GM19468 (cell line): ENCODE results near the gene TET2.
"Not testable (repeated sequence)": the region's sequence is repeated elsewhere in the genome, so short reads cannot be mapped to it uniquely, and the experiment has no call there.

Source experiments
- ATAC-seq: cut with Tn5 transposase; IDR thresholded peaks from one replicate; pipeline ENCODE4 v1.9.1; 2021; ENCODE audit warnings: mild to moderate bottlenecking, moderate library complexity, moderate number of reproducible peaks; ENCODE audit not compliant: unreplicated experiment; ENCODE audit errors: extremely low read depth

TET2 gene

GRCh38 chr4:105277702-105278101 is 131.0 kb downstream of the TET2 start:
- no peak for ATAC-seq

DNA sequence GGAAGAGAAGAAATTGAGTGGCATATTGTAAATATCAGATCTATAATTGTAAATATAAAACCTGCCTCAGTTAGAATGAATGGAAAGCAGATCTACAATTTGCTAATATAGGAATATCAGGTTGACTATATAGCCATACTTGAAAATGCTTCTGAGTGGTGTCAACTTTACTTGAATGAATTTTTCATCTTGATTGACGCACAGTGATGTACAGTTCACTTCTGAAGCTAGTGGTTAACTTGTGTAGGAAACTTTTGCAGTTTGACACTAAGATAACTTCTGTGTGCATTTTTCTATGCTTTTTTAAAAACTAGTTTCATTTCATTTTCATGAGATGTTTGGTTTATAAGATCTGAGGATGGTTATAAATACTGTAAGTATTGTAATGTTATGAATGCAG is 132.6 kb downstream of the TET2 start:
- no peak for ATAC-seq

GRCh38 chr4:105280338-105281123 is 133.9 kb downstream of the TET2 start:
- no peak for ATAC-seq

GRCh38 chr4:105281124-105281415 is 134.4 kb downstream of the TET2 start:
- ATAC-seq, result no peak

DNA sequence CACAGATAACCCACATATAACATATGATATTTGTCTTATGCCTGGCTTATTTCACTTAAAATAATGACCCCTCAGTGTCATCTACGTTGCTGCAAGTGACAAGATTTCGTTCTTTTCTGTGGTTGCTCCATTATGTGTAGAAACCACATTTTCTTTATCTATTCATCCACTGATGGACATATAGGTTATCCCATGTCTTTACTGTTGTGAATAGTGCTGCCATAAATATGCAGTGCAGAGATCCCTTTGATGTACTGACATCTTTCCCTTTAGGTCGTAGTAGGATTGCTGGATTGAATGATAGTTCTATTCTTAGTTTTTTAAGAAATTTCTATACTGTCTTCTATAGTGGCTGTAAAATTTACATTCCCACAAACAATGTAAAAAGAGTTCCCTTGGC is 135.8 kb downstream of the TET2 start:
- no peak for ATAC-seq

DNA sequence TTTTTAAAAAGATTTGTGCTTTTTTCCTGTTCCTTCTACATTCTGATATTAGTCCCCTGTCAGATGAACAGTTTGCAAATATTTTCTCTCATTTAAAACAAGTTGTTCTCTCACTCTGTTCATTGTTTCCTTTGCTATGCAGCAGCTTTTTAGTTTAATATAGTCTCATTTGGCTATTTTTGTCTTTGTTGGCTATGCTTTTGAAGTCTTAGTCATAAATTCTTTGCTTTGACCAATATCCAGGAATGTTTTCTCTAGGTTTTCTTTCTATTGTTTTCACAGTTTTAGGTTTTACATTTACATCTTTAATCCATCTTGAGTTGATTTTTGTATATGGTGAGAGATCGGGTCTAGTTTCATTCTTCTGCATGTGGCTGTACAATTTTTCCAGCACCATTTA is 136.8 kb downstream of the TET2 start:
- no peak for ATAC-seq

- ATAC-seq, result no peak
Measured at GRCh38 chr4:105288121-105288520, 141.4 kb downstream of the TET2 start.

DNA sequence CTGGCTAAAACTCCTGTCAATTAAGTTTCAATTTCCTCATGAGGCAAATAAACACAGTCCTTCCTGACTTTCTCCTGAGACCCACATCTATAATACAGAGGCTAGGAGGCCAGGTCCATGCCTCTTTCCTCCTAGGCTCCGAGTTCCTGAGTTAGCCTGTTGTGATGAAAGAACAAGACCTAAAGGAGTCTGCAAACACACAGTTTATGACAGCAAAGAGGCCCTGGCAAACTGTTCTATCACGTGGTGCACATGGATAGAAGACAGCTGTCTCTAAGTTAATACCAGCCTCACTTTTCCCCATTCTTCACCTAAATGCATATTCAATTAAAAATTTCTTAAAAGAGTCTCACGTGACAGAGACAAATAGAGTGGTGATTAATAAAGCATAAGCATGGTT is 145.2 kb downstream of the TET2 start:
- ATAC-seq, result no peak

GRCh38 chr4:105293360-105293759 is 146.7 kb downstream of the TET2 start:
- ATAC-seq, result no peak

- ATAC-seq, result no peak
Measured at GRCh38 chr4:105296672-105297071, 150.0 kb downstream of the TET2 start.

DNA sequence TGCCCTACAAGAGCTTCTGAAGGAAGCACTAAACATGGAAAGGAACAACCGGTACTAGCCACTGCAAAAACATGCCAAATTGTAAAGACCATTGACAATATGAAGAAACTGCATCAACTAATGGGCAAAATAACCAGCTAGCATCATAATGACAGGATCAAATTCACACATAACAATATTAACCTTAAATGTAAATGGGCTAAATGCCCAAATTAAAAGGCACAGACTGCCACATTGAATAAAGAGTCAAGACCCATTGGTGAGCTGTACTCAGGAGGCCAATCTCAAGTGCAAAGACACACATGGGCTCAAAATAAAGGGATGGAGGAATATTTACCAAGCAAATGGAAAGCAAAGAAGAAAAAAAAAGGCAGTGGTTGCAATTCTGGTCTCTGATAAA is 152.4 kb downstream of the TET2 start:
- not testable (repeated sequence) for ATAC-seq

DNA sequence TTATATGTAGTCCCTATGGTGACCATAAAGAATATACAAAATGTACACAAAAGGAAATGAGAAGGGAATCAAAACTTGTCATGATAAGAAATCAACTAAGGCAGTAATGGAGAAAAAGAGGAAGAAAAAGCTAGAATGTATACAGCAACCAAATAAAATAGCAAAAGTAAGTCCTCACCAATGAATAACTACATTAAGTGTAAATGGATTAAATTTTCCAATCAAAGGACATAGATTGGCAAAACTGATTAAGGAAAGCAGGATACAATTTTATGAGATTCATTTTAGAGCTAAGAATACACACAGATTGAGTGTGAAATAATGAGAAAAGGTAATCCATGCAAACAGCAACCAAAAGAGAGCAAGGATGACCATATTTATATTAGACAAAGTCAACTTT is 157.4 kb downstream of the TET2 start:
- no peak for ATAC-seq

DNA sequence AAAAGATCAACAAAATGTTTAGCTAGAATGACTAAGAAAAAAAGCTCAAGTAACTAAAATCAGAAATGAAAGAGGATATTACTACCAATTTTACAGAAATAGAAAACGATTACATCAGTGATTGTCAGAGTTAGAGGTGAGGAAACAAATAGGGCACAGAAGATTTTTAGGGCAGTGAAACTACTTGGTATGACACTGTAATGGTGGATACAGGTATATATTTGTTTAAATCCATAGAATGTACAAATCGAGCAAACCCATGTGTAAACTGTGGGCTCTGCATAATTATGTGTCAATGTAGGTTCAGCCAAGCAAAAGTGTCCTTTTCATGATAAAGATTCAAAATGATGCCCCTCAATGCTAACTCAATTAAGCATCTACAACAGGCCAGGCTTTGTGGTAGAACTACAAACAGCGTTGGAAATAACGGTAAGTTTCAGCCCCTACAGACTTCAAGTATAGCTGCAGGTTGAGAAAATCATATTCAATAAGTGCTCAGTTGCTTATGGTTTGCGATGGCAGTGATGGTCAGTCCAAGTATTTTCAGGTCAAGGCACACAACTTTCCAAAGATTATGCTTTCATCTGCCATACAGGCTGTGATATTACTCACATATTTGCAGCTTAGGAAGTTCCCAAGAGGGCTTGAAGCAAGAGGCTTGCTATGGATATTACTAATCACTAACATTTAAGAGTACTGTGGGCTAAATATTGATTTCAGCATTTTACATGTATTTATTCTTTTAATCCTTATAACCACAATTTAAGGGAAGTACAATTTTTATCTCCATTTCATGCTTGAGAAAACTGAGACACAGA is 158.6 kb downstream of the TET2 start:
- peak; percentile 15 for ATAC-seq

DNA sequence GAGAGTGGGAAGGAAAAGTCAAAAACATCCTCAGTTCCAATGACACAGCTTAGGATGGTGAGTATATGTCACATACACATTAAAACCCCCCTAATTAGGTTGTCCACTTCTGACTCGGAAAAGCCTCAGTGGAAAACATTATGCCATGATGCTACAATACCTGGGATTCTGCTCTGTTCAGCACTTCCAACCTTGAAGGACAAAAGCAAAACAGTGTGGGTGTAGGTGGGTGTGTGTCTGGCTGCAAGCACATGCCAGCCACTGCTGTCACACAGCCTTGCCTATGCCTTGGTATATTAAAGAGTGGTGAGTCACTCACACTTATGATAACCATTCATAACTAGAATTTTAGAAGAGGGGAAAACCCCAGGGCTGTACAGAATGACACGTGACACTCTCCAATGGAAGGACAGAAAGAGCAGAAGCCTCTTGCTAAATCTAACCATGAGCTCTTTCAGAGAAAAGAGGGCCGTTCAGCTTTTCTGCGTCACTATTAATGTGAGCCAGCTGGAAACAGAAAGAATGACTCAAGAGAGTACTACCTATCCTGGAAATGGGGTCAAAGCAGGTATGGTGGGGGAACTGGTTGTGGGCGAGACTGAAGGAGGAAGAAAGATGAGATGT is 159.6 kb downstream of the TET2 start:
- peak; percentile 94 for ATAC-seq

DNA sequence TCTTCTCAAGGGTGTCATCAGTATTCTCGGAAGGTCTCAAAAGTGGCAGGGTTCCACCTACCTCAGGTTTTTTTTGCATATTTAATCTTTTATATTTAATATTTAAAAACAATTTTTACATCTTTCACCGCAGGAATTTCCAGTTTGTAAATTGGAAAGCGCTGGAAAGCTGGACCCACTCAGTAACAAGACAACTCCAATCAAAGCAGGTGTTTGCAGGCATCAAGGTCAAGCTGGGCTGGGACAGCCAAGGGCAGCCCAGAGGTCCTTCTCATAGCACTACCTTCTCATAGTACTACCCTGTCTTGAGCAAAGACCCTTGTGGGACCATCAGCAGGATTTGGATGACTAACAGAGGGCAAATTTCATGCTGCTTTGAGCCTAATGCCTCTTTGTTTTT is 160.1 kb downstream of the TET2 start:
- ATAC-seq, result no peak

DNA sequence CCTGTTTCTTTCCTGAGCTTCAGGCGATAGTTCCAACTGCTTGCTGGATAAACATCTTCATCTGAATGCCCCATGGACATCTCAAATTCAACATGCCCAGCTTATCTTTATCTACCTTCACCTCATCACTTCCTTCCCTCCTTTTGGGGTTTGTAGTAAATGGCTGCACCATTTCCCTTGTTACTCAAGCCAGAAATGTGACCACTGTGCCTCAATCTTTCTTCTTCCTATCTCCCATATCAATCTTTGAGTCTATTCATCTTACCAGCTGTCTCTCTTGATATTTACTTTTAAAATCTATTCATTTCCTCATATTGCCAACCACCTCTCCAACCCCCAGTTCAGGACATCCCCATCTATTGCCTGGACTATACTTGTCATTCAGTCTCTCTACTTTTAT is 171.8 kb downstream of the TET2 start:
- ATAC-seq, result no peak

DNA sequence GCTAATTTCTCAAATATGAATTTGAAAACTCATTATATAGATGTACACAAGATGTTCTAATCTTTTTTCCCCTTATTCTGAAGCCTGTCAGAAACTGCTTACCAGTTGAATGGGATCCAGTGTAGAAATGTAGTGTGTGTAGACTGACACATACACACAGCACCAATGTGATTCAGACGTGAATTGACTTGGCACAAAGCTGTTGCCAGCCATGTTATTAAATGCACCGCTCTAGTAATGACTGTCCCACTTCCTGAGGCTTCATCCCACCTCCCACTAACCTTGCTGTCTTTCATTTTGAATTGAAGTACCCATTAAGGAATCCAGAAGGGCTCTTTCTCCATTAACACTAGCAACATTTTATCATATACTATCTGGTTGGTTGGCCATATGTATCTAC is 180.5 kb downstream of the TET2 start:
- no peak for ATAC-seq

- no peak for ATAC-seq
Measured at GRCh38 chr4:105327956-105328355, 181.3 kb downstream of the TET2 start.

GRCh38 chr4:105329081-105329480 is 182.4 kb downstream of the TET2 start:
- ATAC-seq, result no peak
